Measurements from ENCODE around the gene IL17A. TPM values are rescaled to one million over a fixed set of nuclear protein-coding genes. Genes with fewer than 3 reads are reported as not detected.

IL17A gene
- total RNA-seq, 1 experiment from 2014 or later: not detected

- DNase-seq: no peak
- no peak overlapping the region for H3K4me2 ChIP-seq
- H3K9me3 ChIP-seq (ENCODE audit: insufficient read depth, low read depth): no peaks in the 10 kb centered on the region
- ChIA-PET POLR2A (ENCODE audit: unreplicated experiment) (no interaction called here), CTCF (no interaction called here)
- intact Hi-C loops (cut with micrococcal nuclease; ENCODE audit: unreplicated experiment): no loop called here
- H3K27ac ChIP-seq: no peak overlapping the region
- TF ChIP-seq, protein P1, sequence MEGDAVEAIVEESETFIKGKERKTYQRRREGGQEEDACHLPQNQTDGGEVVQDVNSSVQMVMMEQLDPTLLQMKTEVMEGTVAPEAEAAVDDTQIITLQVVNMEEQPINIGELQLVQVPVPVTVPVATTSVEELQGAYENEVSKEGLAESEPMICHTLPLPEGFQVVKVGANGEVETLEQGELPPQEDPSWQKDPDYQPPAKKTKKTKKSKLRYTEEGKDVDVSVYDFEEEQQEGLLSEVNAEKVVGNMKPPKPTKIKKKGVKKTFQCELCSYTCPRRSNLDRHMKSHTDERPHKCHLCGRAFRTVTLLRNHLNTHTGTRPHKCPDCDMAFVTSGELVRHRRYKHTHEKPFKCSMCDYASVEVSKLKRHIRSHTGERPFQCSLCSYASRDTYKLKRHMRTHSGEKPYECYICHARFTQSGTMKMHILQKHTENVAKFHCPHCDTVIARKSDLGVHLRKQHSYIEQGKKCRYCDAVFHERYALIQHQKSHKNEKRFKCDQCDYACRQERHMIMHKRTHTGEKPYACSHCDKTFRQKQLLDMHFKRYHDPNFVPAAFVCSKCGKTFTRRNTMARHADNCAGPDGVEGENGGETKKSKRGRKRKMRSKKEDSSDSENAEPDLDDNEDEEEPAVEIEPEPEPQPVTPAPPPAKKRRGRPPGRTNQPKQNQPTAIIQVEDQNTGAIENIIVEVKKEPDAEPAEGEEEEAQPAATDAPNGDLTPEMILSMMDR (conservative IDR thresholded peaks at IDR 0.05): no peak
- no peak for TF ChIP-seq EZH2 (IDR thresholded peaks at IDR 0.05; ENCODE audit: low read depth)
- H4K20me1 ChIP-seq (ENCODE audit: insufficient read depth): no peaks in the 10 kb centered on the region
- H2AFZ ChIP-seq: no peak overlapping the region
- no TSS peak for BruUV-seq (replicated peaks)
- H3F3A ChIP-seq (ENCODE audit: insufficient read depth, low read depth): no peaks in the 10 kb centered on the region
- no peaks in the 10 kb centered on the region for H3K79me2 ChIP-seq (ENCODE audit: low read depth)
- H3K4me1 ChIP-seq (replicated peaks; ENCODE audit: insufficient read depth): no peaks in the 10 kb centered on the region
- H3K4me3 ChIP-seq: no peak overlapping the region
- H3K9me2 ChIP-seq (ENCODE audit: insufficient read depth): no peaks in the 10 kb centered on the region
- H3K27me3 ChIP-seq (ENCODE audit: insufficient read depth, low read depth): 0 out of 2 replicates have a peak, but pooled peaks cover 11% of the 10 kb centered on the region
- H3K36me3 ChIP-seq (ENCODE audit: low read depth): no peaks in the 10 kb centered on the region
Measured at GRCh38 chr6:52215787-52216186, 29.6 kb downstream of the IL17A start.

GRCh38 chr6:52216932-52217575, 30.9 kb downstream of the IL17A start:
- Histone ChIP-seq H3K4me1 (replicated peaks; ENCODE audit: insufficient read depth) (no peaks in the 10 kb centered on the region), H3K4me3 (no peak overlapping the region), H3F3A (ENCODE audit: insufficient read depth, low read depth) (no peaks in the 10 kb centered on the region), H3K4me2 (no peak overlapping the region), H3K9me2 (ENCODE audit: insufficient read depth) (no peaks in the 10 kb centered on the region), H3K79me2 (ENCODE audit: low read depth) (no peaks in the 10 kb centered on the region), H2AFZ (no peak overlapping the region), H4K20me1 (ENCODE audit: insufficient read depth) (no peaks in the 10 kb centered on the region), H3K36me3 (ENCODE audit: low read depth) (no peaks in the 10 kb centered on the region), H3K27ac (no peak overlapping the region), H3K27me3 (ENCODE audit: insufficient read depth, low read depth) (peaks cover 17% of the 10 kb centered on the region), H3K9me3 (ENCODE audit: insufficient read depth, low read depth) (no peaks in the 10 kb centered on the region)
- POLR2A ChIA-PET (ENCODE audit: unreplicated experiment): no interaction called here
- intact Hi-C loops (cut with micrococcal nuclease; ENCODE audit: unreplicated experiment): no loop called here
- BruUV-seq (replicated peaks): no TSS peak
- CTCF ChIA-PET: no interaction called here
- TF ChIP-seq, protein P1 (conservative IDR thresholded peaks at IDR 0.05): no peak
- TF ChIP-seq EZH2 (IDR thresholded peaks at IDR 0.05; ENCODE audit: low read depth): no peak
- DNase-seq: no peak

GRCh38 chr6:52217761-52218160, 31.6 kb downstream of the IL17A start:
- no peaks in the 10 kb centered on the region for H3K36me3 ChIP-seq (ENCODE audit: low read depth)
- H3K79me2 ChIP-seq (ENCODE audit: low read depth): no peaks in the 10 kb centered on the region
- H3K4me2 ChIP-seq: no peak overlapping the region
- no peak overlapping the region for H2AFZ ChIP-seq
- H3K27ac ChIP-seq: no peak overlapping the region
- intact Hi-C loops (cut with micrococcal nuclease; ENCODE audit: unreplicated experiment): no loop called here
- H3K9me3 ChIP-seq (ENCODE audit: insufficient read depth, low read depth): no peaks in the 10 kb centered on the region
- no peaks in the 10 kb centered on the region for H3F3A ChIP-seq (ENCODE audit: insufficient read depth, low read depth)
- ChIA-PET POLR2A (ENCODE audit: unreplicated experiment) (no interaction called here), CTCF (no interaction called here)
- no TSS peak for BruUV-seq (replicated peaks)
- no peaks in the 10 kb centered on the region for H3K9me2 ChIP-seq (ENCODE audit: insufficient read depth)
- H4K20me1 ChIP-seq (ENCODE audit: insufficient read depth): no peaks in the 10 kb centered on the region
- H3K4me3 ChIP-seq: no peak overlapping the region
- no peaks in the 10 kb centered on the region for H3K4me1 ChIP-seq (replicated peaks; ENCODE audit: insufficient read depth)
- no peak for DNase-seq
- H3K27me3 ChIP-seq (ENCODE audit: insufficient read depth, low read depth): peaks cover 17% of the 10 kb centered on the region
- TF ChIP-seq, protein P1 (conservative IDR thresholded peaks at IDR 0.05): no peak
- no peak for TF ChIP-seq EZH2 (IDR thresholded peaks at IDR 0.05; ENCODE audit: low read depth)
